GM19351 (cell line): ENCODE measurements around the gene DUS1L.
A peak's percentile ranks its signal among the peaks of the same experiment; 100 is the strongest.
"Not testable (repeated sequence)": the region's sequence is repeated elsewhere in the genome, so short reads cannot be mapped to it uniquely, and the experiment has no call there.

Source experiments
- ATAC-seq: cut with Tn5 transposase; IDR thresholded peaks from one replicate; pipeline ENCODE4 v1.9.1; 2021; ENCODE audit warnings: mild to moderate bottlenecking, moderate library complexity; ENCODE audit not compliant: unreplicated experiment

Gene DUS1L

GRCh38 chr17:82045936-82046484 is 19.6 kb downstream of the DUS1L start:
- ATAC-seq: no peak

- no peak for ATAC-seq
Observed at GRCh38 chr17:82043507-82043906, 22.1 kb downstream of the DUS1L start.

GRCh38 chr17:82042649-82043048 is 23.0 kb downstream of the DUS1L start:
- no peak for ATAC-seq

GRCh38 chr17:82041144-82041814 is 24.3 kb downstream of the DUS1L start:
- no peak for ATAC-seq

- ATAC-seq: no peak
Observed at GRCh38 chr17:82039695-82040299, 25.8 kb downstream of the DUS1L start.

- not testable (repeated sequence) for ATAC-seq
Observed at GRCh38 chr17:82038796-82039409, 26.7 kb downstream of the DUS1L start.

- ATAC-seq: no peak
Observed at GRCh38 chr17:82037889-82038195, 27.8 kb downstream of the DUS1L start.

- peak; percentile 88 for ATAC-seq
Observed at GRCh38 chr17:82037092-82037888, 28.3 kb downstream of the DUS1L start, which contains the start of gene DCXR. Gene DCXR, minus strand, starts transcription at chr17:82037697. Its CDS starts 15 bp downstream, at chr17:82037682.

GRCh38 chr17:82036634-82037091 is 28.9 kb downstream of the DUS1L start:
- no peak for ATAC-seq

GRCh38 chr17:82035956-82036633 is 29.5 kb downstream of the DUS1L start:
- ATAC-seq: no peak

- ATAC-seq: no peak
Observed at GRCh38 chr17:82035488-82035887, 30.1 kb downstream of the DUS1L start.

- no peak for ATAC-seq
Observed at GRCh38 chr17:82034371-82035011, 31.1 kb downstream of the DUS1L start.

GRCh38 chr17:82033359-82034085 is 32.1 kb downstream of the DUS1L start:
- ATAC-seq: no peak

GRCh38 chr17:82031885-82032627 is 33.5 kb downstream of the DUS1L start:
- ATAC-seq: no peak

- no peak for ATAC-seq
Observed at GRCh38 chr17:82031303-82031884, 34.2 kb downstream of the DUS1L start, which contains the start of gene RAC3. Gene RAC3, plus strand, starts transcription at chr17:82031678. Its CDS starts 84 bp downstream, at chr17:82031762.

GRCh38 chr17:82030470-82031302 is 34.9 kb downstream of the DUS1L start:
- ATAC-seq: no peak

- no peak for ATAC-seq
Observed at GRCh38 chr17:82029990-82030469, 35.6 kb downstream of the DUS1L start.
